HG03025 (cell line): Measurements from ENCODE around the gene CELA3A.
"Not testable (repeated sequence)": the region's sequence is repeated elsewhere in the genome, so short reads cannot be mapped to it uniquely, and the experiment has no call there.

Source experiments
- ATAC-seq: cut with Tn5 transposase; IDR thresholded peaks from one replicate; pipeline ENCODE4 v1.9.1; 2021; ENCODE audit warnings: mild to moderate bottlenecking, moderate library complexity; ENCODE audit not compliant: unreplicated experiment, low FRiP score

Gene CELA3A, protein sequence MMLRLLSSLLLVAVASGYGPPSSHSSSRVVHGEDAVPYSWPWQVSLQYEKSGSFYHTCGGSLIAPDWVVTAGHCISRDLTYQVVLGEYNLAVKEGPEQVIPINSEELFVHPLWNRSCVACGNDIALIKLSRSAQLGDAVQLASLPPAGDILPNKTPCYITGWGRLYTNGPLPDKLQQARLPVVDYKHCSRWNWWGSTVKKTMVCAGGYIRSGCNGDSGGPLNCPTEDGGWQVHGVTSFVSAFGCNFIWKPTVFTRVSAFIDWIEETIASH

DNA sequence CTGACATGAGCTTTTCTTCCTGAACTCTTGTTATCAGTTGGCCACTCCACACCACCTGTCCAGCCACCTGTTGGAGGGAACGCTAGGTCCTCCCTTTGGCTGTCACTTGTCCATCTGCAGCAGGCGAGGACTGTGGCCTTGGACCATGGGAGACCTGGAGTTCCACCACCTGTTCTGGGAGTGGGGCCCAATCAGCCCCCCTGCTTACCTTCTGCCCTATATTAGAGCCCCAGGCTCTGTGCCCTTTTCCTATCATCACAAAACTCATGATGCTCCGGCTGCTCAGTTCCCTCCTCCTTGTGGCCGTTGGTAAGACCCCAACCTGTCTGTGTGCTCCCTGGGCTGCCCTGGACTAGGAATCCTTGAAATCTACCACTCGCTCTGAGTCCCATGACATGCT lies at the start of gene CELA3A:
CELA3A (plus strand) TSS at position 249 of the 400 bp plus-strand sequence; CDS start at position 267, 18 bp downstream.
- ATAC-seq = no peak

DNA sequence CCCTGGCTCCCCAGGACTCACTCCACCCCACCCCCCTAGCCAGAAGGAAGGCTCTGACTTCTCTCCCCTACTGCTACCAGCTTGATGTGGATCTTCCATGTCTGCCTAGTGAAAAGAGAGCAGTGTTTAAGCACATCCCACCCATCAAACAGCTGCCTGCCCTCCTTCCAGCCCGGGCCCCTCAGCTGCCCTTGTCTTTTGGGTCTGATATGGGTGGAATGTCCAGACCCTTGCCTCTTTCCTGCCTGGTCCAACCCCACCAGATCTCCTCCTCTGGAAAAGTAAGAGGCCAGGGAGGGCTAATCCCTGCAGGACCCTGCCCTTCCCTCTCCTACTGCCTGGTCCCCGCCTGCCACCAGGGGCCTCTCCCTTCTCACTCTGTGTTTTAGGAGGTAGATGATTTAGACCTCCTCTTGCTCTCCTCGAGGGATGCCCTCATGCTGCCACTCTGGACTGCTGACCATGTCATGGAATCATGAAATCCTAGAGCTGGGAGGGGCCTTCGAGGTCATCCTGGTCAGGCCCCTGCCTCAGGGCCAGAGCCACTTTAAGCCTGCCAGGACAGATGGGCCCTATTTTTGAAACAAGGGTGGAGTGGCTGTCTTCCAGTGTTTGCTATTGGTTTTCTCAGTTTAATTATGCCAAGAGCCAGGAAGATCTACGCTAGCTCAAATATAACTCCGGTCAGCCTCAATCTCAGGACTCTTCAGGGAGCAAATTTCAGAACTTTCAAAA lies 48.5 kb upstream of the CELA3A start:
- ATAC-seq = no peak

DNA sequence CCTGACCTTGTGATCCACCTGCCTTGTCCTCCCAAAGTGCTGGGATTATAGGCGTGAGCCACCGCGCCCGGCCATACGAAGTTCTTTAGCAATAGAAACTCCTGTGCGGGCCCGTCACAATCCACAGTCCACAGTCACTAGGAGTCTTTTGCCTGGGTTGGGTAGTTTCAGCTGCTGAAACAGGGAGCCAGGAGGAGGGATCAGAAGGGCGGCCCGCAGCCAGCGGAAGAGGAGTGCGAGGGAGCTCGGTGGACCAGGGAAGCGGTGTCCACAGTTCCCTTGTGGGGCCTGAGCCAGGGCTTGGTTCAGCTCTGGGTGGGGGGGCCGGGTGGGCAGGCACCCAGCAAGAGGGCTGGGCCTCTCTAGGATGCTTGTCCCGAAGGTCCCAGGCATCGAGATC lies 46.4 kb upstream of the CELA3A start:
- ATAC-seq = no peak

DNA sequence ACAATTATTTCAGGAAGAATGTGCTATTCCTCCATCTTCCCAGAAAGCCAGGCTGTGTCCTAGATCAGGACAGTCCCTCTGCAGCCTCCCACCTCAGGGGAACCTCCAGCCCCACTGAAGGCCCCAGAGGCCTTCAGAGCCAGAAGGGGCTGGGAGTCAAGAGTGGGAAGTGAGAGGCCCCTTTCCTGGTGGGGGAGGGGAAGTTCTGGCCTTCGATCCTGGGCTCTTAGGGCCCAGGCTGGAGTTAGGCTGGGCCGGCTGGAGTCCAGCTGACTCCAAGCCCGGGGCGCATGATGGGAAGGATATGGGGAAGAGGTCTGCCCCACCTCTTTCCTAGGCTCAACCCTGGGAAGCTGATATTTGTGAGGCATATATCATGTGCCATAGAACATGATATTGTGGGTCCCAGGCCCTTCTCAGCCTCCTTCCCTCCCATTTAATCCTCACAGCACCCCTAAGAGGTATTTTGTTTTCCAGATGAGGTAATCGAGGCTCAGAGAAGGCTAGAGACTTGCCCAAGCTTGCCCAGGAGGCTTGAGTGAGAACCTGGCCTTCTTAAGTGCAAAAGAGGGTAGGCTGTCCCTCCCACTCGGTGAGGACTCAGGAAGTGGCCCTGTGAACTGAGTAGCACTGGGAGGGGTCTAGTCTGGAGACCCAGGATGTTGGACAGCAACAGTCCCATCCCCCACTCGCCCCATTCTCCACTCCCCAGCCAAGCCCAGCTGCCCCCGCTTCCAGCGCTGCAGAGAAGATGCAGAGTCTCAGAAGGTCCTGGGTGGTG lies 45.8 kb upstream of the CELA3A start:
- no peak for ATAC-seq

DNA sequence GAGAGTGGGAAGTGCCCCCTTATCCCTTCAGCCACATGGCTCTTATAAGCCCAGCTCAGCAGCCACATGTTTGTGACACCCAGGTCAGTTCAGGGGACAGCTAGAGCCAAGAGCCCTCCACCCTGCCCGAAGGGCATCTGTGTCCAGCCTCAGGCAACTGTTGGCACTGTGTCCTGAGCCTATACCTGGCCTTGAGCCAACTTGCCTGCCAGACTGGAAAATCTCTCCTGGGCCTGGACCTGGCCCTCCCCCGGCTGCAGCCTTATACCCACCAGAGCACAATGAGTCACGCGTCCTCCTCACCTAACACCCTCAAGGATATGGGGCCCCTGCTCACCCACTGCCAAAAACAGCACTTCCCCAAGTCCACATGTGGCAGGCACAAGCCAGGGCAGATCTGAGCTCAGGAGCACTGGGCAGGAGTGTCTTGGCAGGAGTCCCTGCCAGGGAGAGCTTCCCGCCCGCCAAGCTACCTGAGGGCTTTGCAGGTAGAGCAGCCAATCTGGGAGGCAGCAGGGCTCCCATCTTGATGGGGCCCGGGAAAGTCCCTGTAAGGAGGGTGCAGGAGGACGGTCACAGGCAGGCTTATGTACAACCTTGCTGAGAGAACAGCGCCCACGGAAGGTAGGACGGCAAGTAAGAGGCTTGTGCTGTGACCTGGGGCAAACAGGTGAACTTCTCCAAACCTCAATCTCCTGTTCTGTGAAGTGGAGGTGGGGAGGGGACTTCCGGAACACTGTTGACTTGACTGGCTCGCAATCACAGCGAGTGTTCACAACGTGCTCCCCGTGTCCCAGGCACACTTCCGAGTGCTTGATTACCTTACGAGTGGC lies 44.5 kb upstream of the CELA3A start:
- ATAC-seq = no peak

DNA sequence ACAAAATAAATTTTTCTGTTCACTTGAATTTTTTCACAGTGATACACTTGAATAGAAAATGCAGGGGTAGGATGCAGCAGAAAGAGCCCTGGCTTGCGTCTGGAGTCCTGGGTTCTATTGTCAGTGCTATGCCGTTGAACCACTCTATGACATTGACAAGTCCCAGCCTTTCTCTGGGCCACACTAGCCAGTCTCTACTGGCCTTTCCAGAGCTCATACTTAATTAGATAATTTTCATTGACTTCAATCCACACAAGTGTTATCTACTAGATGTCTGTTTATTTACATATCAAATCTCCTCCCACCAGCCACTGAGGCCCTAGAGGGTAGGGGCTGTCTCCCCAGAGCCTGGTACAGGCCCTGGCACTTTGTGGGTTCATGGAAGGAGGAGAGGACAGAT lies 40.1 kb upstream of the CELA3A start:
- no peak for ATAC-seq

DNA sequence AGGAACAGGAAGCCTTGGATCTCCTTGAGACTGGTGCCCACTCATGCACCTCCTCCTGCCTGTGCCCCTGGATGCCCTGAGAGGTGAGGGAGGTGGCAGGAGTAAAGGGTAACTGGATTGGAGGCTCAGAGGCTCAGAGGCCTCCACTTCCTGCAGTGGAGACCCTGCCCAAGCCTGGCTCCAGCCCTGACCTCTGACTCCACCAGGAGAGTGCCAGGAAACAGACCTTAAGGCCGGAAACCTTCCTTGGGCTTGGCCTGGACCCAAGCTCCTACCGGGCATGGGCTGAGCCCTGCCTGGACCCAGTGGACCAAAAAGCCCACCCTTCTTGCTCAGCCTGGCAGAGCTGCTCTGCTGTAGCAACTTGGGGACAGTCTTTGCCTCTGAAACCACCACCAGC lies 39.7 kb upstream of the CELA3A start:
- no peak for ATAC-seq

DNA sequence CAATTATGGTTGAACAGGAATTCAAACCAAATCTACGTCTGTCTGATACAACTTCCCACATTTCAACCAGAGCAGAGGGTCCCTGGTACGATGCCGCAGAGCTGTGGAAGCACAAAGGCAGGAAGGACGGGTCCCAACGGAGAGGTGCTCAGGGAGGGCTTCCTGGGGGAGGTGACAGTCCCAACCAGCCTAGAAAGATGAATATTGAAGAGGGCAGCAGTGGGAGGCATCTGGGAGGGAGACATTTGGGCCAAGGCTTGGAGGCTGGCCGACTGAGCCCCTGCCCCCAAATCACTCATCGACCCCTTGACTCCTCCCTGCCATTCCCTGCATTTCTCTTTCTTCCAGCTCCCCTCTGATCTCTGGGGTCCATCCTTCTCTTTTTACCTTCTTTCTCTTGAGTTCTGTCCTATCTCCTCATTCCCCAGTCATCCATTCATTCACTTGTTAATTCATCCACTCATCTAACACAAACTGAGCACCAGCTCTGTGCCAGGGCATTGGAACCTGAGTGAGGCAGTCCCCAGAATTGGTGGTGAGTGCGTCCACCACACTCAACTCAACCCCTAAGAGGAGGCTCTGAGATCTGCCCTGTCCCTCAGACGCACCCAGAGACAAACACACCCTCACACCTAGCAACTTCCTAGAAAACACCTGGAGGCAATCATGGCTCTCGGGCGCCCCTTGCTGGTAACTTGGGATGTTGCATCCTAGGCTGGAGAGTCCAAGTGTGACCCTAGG lies 37.8 kb upstream of the CELA3A start:
- ATAC-seq = no peak

DNA sequence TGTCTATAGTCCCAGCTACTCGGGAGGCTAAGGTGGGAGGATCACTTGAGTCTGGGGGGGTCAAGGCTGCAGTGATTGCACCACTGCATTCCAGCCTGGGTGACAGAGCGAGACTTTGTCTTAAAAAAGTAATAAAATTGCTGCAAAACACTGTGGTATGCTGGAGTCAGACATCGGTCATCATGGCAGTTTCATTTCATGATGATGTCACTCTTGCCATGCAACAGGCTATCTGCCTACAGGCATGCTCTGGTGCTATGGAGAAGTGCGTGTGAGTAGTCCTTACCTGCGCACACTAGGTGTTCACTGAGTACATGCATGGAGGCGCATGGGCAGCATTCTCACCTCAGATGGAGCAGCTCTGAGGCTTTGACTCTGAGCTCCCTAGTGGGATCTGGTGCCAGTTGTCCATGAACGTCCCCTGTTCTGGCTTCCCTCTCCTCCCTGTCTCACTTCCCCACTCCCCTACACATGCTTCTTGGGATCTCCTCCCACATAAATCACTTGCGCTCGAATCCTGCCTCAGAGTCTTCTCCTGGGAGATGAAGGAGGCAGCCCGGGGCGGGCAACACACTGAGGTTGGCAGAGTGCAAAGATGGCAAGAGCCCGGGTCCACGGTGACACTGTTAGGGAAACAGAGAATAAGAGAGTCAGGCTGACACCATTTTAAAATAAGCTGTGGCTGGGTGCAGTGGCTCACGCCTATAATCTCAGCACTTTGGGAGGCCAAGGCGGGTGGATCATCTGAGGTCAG lies 35.0 kb upstream of the CELA3A start:
- ATAC-seq = no peak

DNA sequence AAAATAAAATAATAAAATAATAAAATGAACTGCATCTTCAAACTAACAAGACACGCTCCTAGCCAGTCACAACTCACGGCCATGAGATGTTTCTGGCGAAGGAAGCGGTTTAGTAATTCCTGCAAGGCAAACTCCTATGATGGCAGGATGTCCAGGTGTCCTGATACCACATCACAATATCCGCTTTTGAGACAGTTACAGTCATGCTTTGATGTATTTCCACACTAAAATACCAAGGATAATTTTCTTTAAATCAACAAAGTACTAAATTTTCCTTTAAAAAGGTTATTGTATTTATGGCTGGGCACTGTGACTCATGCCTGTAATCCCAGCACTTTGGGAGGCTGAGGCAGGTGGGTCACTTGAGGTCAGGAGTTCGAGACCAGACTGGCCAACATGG lies 34.2 kb upstream of the CELA3A start:
- ATAC-seq = not testable (repeated sequence)

DNA sequence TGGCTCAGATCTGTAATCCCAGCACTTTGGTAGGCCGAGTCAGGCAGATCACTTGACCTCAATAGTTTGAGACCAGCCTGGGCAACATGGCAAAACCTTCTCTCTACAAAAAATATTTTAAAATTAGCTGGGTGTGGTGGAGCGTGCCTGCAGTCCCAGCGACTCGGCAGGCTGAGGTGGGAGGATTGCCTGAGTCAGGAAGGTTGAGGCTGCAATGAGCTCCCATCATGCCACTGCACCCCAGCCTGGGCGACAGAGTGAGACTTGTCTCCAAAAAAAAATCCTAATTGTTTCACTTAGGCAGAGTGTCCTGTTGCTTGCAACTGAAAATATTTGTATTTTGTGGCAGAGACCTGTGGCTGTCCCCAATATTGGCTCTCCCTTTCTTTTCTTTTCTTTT lies 32.4 kb upstream of the CELA3A start:
- ATAC-seq = not testable (repeated sequence)

DNA sequence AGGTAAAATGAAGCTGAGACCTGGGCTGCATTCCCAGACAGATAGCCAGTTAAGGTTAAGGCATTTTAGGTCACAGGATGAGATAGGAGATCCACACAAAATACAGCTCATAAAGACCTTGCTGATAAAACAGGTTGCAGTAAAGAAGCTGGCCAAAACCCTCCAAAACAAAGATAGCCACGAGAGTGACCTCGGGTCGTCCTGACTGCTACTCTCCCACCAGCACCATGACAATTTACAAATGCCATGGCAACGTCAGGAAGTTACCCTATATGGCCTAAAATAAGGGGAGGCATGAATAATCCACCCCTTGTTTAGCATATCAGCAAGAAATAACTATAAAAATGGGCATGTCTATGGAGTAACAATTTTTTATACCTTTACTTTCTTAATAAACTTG lies 30.9 kb upstream of the CELA3A start:
- ATAC-seq = not testable (repeated sequence)

DNA sequence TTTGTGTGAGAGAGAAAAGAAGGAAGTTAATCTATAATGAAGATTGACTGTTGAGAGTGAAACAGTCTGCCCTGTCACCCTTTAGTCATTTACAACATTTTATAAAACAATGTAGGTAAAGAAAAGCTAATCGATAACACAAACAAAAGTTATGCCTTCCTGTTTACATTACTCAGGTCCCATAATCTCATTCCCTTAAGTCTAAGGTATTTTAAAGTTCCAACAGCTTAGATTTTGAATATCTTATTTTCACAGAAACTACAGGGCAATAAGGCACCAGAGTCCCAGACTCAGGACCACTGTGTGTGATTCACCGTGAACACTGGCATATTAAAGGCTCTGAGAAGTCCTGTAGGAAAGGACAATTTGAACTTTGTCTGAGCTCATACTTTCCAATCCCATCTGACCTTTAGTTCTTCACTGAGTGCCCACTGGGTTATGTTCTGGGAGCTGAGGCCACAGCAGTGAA lies 28.4 kb upstream of the CELA3A start:
- not testable (repeated sequence) for ATAC-seq

DNA sequence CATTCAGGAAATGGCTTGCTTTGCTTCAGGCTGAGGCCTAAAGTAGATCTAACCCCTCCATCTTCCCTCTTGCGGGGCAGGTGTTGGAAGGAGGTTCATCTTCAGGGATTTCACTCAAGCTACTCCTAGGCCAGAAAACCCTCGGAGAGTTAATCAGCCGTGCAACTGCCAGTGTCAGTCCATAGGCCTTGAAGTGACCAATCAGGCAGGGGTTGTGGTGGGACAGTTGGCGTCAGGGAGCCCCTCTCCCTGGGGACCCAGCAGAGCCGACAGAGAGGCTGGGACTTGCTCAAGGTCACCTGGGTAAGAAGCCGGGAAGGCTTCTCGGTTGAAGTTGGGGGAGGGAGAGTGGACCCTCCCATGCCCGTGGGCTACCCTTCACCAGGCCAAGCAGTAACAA lies 27.5 kb upstream of the CELA3A start:
- ATAC-seq = not testable (repeated sequence)

DNA sequence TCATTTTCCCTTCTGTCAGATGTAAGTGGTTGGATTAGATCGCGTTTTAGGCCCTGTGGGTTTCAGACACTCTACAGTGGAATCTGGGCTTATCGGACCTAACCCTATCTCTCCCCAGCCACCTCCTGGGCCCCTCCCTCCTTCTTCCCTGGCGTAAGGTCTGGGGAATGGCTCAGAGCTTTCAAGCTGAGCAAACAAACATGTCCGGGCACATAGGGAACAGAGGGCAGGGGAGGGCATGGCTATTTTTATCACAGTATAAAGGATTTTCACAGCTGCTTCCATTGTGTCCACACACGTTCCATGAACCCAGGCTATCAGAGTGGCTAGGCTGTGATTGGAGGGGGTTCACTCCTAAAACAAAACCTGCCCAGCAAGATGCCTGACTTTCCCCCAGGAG lies 26.8 kb upstream of the CELA3A start:
- ATAC-seq = not testable (repeated sequence)

DNA sequence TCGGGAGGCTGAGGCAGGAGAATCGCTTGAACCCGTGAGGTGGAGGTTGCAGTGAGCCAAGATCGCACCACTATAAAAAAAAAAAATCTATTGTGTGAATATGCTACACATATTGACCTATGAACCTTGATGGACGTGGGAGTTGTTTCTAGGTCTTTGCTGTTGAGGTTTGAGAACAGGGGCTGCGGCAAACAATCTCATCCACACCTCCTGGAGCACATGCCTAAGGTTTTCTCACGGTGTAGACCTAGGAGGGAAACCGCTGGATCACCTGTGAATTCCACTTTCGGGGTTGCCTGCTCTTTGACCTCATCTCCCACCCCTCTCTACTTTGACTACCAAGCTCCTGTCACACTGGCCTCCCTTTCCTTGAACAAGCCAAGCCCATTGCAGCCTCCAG lies 26.2 kb upstream of the CELA3A start:
- not testable (repeated sequence) for ATAC-seq

DNA sequence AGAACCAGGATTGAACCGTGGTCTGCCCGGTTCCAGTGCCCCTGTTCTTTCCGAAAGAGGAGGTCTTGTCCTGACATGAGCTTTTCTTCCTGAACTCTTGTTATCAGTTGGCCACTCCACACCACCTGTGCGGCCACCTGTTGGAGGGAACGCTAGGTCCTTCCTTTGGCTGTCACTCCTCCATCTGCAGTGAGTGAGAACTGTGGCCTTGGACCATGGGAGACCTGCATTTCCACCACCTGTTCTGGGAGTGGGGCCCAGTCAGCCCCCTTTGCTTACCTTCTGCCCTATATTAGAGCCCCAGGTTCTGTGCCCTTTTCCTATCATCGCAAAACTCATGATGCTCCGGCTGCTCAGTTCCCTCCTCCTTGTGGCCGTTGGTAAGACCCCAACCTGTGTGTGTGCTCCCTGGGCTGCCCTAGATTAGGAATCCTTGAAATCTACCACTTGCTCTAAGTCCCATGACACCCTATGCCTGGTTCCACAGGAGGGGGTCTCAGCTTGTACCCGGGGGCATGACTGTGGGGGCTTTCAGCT lies 24.7 kb upstream of the CELA3A start, which contains the start of gene CELA3B:
CELA3B (plus strand) TSS at position 320 of the 537 bp plus-strand sequence; CDS start at position 338, 18 bp downstream.
- ATAC-seq = not testable (repeated sequence)

DNA sequence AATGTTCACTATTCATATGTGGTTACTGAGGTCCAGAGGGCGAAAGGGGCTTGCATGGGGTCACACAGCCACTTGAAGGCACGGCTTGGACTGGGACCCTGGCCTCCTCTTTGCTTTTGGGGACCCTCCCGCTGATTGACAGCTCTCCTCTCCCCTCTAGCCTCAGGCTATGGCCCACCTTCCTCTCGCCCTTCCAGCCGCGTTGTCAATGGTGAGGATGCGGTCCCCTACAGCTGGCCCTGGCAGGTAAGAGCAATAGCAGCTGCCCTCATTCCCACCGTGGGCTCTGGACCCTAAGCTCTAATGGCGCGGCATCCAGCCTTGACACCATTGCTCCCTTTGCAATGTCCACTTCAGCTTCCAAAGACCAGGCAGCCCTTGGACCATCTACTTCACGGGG lies 23.2 kb upstream of the CELA3A start:
- not testable (repeated sequence) for ATAC-seq
